Measurements from ENCODE around the gene WDFY3.

Gene WDFY3

DNA sequence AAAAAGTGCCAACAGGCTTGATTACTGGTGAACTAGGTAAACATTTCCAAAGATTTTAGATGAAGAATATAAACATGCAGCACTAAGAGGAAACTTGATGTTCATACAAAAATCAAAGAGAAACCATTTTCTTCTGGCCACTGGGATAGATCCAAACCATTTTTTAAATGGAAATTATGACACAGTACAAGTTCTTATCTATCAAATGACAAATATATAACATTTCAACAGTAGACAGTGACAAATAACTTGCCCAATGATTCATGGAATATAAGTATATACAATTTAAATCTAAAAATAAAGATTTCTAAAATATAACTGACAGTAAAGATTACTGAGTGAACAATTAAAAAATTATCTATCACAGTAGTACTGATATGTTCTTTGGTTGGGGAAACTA, 232.5 kb downstream of the WDFY3 start:
- Histone ChIP-seq H2AFZ (ENCODE audit: low read length) (no peak overlapping the region), H4K20me1 (ENCODE audit: insufficient read depth, low read length) (no peaks in the 10 kb centered on the region), H3K36me3 (ENCODE audit: insufficient read depth, low read length) (no peaks in the 10 kb centered on the region), H3F3A (ENCODE audit: insufficient read depth, low read length) (no peaks in the 10 kb centered on the region), H3K4me1 (ENCODE audit: insufficient read depth, low read length, severe bottlenecking) (no peaks in the 10 kb centered on the region), H3K4me3 (ENCODE audit: low read depth, low read length, poor library complexity, severe bottlenecking) (no peak overlapping the region), H3K27ac (ENCODE audit: low read depth, low read length, poor library complexity, severe bottlenecking) (no peak overlapping the region), H3K9me3 (ENCODE audit: low read length) (no peaks in the 10 kb centered on the region), H3K4me2 (ENCODE audit: low read length) (no peak overlapping the region), H3K9me2 (ENCODE audit: low read depth, low read length) (no peaks in the 10 kb centered on the region), H3K9ac (ENCODE audit: low read length) (no peak overlapping the region), H3K79me2 (ENCODE audit: insufficient read depth, low read length) (no peaks in the 10 kb centered on the region), H3K27me3 (ENCODE audit: insufficient read depth, low read length) (no peaks in the 10 kb centered on the region)
- TF ChIP-seq CTCF (IDR thresholded peaks at IDR 0.05; ENCODE audit: low read length) (no peak), EZH2 (IDR thresholded peaks at IDR 0.05; ENCODE audit: borderline replicate concordance, low read length) (no peak)

- TF ChIP-seq EZH2 (IDR thresholded peaks at IDR 0.05; ENCODE audit: borderline replicate concordance, low read length) = no peak
- TF ChIP-seq CTCF (IDR thresholded peaks at IDR 0.05; ENCODE audit: low read length) = no peak
- Histone ChIP-seq H3K9ac (ENCODE audit: low read length) (no peak overlapping the region), H4K20me1 (ENCODE audit: insufficient read depth, low read length) (no peaks in the 10 kb centered on the region), H3K27me3 (ENCODE audit: insufficient read depth, low read length) (no peaks in the 10 kb centered on the region), H3K27ac (ENCODE audit: low read depth, low read length, poor library complexity, severe bottlenecking) (no peak overlapping the region), H3K36me3 (ENCODE audit: insufficient read depth, low read length) (no peaks in the 10 kb centered on the region), H3K79me2 (ENCODE audit: insufficient read depth, low read length) (no peaks in the 10 kb centered on the region), H3K9me3 (ENCODE audit: low read length) (no peaks in the 10 kb centered on the region), H3K9me2 (ENCODE audit: low read depth, low read length) (no peaks in the 10 kb centered on the region), H3K4me3 (ENCODE audit: low read depth, low read length, poor library complexity, severe bottlenecking) (no peak overlapping the region), H3K4me1 (ENCODE audit: insufficient read depth, low read length, severe bottlenecking) (no peaks in the 10 kb centered on the region), H2AFZ (ENCODE audit: low read length) (no peak overlapping the region), H3F3A (ENCODE audit: insufficient read depth, low read length) (no peaks in the 10 kb centered on the region), H3K4me2 (ENCODE audit: low read length) (no peak overlapping the region)
Observed at GRCh38 chr4:84733343-84734033, 233.0 kb downstream of the WDFY3 start.

- Histone ChIP-seq H3K4me3 (ENCODE audit: low read depth, low read length, poor library complexity, severe bottlenecking) (no peak overlapping the region), H3K79me2 (ENCODE audit: insufficient read depth, low read length) (no peaks in the 10 kb centered on the region), H3K27ac (ENCODE audit: low read depth, low read length, poor library complexity, severe bottlenecking) (no peak overlapping the region), H3K4me1 (ENCODE audit: insufficient read depth, low read length, severe bottlenecking) (no peaks in the 10 kb centered on the region), H3K9ac (ENCODE audit: low read length) (no peak overlapping the region), H3K36me3 (ENCODE audit: insufficient read depth, low read length) (no peaks in the 10 kb centered on the region), H4K20me1 (ENCODE audit: insufficient read depth, low read length) (no peaks in the 10 kb centered on the region), H3K4me2 (ENCODE audit: low read length) (no peak overlapping the region), H3K27me3 (ENCODE audit: insufficient read depth, low read length) (no peaks in the 10 kb centered on the region), H2AFZ (ENCODE audit: low read length) (no peak overlapping the region), H3K9me2 (ENCODE audit: low read depth, low read length) (no peaks in the 10 kb centered on the region), H3K9me3 (ENCODE audit: low read length) (no peaks in the 10 kb centered on the region), H3F3A (ENCODE audit: insufficient read depth, low read length) (no peaks in the 10 kb centered on the region)
- no peak for TF ChIP-seq CTCF (IDR thresholded peaks at IDR 0.05; ENCODE audit: low read length)
- no peak for TF ChIP-seq EZH2 (IDR thresholded peaks at IDR 0.05; ENCODE audit: borderline replicate concordance, low read length)
Observed at GRCh38 chr4:84730375-84730774, 236.1 kb downstream of the WDFY3 start.
